Measurements from ENCODE around the gene FAM219B.

Gene FAM219B

GRCh38 chr15:74872702-74873035, 34.0 kb downstream of the FAM219B start:
- no peak for DNase-seq

- DNase-seq: no peak
These were observed 36.0 kb downstream of the FAM219B start for GRCh38 chr15:74870436-74871215.

- peak; percentile 52 for DNase-seq
These were observed 36.8 kb downstream of the FAM219B start for GRCh38 chr15:74869726-74870407.

GRCh38 chr15:74869372-74869725, 37.3 kb downstream of the FAM219B start:
- no peak for DNase-seq

- DNase-seq: peak; percentile 36
These were observed 38.6 kb downstream of the FAM219B start for GRCh38 chr15:74868059-74868458.

- DNase-seq: no peak
These were observed 39.1 kb downstream of the FAM219B start for GRCh38 chr15:74867466-74868038.

- DNase-seq: no peak
These were observed 40.6 kb downstream of the FAM219B start for GRCh38 chr15:74866090-74866489.

- no peak for DNase-seq
These were observed 41.3 kb downstream of the FAM219B start for GRCh38 chr15:74865316-74865715.

GRCh38 chr15:74864296-74864695, 42.4 kb downstream of the FAM219B start:
- no peak for DNase-seq

GRCh38 chr15:74863239-74864056, 43.2 kb downstream of the FAM219B start:
- no peak for DNase-seq

- no peak for DNase-seq
These were observed 48.3 kb downstream of the FAM219B start for GRCh38 chr15:74858369-74858740.

GRCh38 chr15:74857671-74858368, 48.8 kb downstream of the FAM219B start:
- DNase-seq: no peak

- no peak for DNase-seq
These were observed 49.5 kb downstream of the FAM219B start for GRCh38 chr15:74857082-74857655.

GRCh38 chr15:74856537-74856936, 50.1 kb downstream of the FAM219B start:
- no peak for DNase-seq

GRCh38 chr15:74855857-74856256, 50.8 kb downstream of the FAM219B start:
- no peak for DNase-seq

- DNase-seq: no peak
These were observed 52.1 kb downstream of the FAM219B start for GRCh38 chr15:74854453-74855022.

GRCh38 chr15:74851960-74852359, 54.7 kb downstream of the FAM219B start:
- no peak for DNase-seq

- no peak for DNase-seq
These were observed 56.3 kb downstream of the FAM219B start for GRCh38 chr15:74850393-74850792.
